ENCODE results near the gene FANCI.

Gene FANCI

GRCh38 chr15:89243691-89244573, at the start of gene FANCI:
Gene FANCI (plus strand): TSS chr15:89243979. CDS start chr15:89247648, 3,669 bp downstream.
- DNase-seq (ENCODE audit: low read depth): peak; percentile 94

- DNase-seq (ENCODE audit: low read depth): no peak
These were observed 49.2 kb upstream of the FANCI start for GRCh38 chr15:89194608-89195007.

DNA sequence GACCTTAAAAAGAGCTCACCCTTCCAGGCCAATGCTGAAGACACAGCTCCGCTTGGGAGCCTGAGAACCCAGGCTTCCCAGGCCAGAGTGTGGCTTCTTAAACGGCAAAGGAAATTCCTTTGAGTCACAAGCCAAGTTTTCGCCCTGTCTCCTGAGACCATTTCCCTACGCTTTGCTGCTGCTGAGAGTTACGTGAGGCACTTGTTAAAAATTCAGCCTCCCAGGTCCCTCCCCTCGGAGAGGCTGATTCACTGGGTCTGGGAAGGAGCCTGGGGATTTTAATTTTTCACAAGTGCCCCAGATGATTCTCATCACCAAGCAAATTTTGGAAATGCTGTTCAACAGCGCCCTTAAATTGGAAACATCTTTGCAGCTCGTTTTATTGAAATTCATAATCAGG, 47.9 kb upstream of the FANCI start:
- no peak for DNase-seq (ENCODE audit: low read depth)

GRCh38 chr15:89196241-89196640, 47.5 kb upstream of the FANCI start:
- no peak for DNase-seq (ENCODE audit: low read depth)

- DNase-seq (ENCODE audit: low read depth): no peak
These were observed 46.8 kb upstream of the FANCI start for GRCh38 chr15:89196994-89197393.

GRCh38 chr15:89197503-89197971, 46.2 kb upstream of the FANCI start:
- no peak for DNase-seq (ENCODE audit: low read depth)

DNA sequence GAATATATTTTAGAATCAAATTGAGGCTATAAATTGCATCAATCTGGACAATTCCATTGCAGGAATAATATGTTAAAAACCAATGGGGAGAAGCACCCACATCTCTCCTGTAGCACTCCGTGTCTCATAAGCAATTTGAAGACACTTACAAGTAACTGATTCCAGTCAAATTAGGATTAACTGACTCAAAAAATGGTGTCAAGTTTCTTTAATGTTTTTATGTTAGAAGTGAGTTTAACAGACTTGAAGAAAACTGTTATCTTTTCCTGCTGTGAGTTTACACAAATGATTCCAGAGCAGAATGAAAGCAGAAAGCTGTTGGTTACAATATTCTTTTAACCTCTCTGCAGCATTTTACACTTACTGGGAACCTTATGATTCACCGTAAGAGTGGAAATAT, 45.6 kb upstream of the FANCI start:
- DNase-seq (ENCODE audit: low read depth): no peak

DNA sequence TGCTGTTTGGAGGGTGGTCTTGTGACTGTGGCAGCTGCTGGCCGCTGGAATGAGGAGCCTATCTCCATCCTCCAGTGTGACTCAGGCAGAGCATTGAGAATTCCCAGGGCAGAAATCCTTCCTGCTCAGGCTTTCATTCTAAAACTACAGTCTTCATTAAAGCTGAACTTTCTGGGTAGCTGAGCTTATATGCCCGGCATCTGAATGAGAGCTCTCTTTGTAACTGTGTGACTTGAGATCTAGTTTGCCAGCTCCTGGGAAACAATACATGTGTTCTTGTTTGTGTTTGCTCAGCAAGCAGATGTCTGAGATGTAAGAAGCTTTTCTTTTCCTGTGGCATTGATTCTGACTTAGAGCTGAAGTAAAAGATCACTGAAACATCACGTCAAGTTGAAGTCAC, 44.8 kb upstream of the FANCI start:
- no peak for DNase-seq (ENCODE audit: low read depth)

- no peak for DNase-seq (ENCODE audit: low read depth)
These were observed 44.0 kb upstream of the FANCI start for GRCh38 chr15:89199746-89200145.

GRCh38 chr15:89200182-89200581, 43.6 kb upstream of the FANCI start:
- DNase-seq (ENCODE audit: low read depth): no peak

GRCh38 chr15:89201465-89202005, 42.2 kb upstream of the FANCI start:
- DNase-seq (ENCODE audit: low read depth): no peak

DNA sequence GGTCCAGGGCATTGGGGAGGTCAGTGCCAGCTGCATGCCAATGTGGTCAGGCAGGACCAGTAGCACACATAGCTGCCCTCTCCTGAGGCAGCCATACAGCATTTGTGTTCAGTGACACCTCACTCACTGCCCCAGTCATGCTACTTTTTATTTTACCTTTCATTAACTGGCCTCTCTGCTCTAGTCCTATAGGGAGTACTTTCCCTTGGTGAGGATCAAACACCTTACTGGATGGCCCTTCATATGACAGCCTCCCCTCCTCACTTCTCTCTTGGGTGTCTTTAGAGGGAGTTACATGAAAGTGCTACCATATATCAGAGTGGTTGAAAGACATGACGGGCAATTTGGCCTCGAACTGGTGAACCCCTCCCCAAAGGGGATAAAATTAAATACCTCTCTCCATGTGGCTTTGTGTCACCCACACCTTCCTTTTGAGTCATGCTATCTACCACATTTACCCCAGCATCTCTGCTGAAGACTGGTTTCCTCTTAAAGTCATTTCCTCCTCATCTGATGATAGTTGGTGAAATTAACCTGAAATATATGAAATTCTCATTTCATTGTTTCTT, 40.0 kb upstream of the FANCI start:
- no peak for DNase-seq (ENCODE audit: low read depth)

DNA sequence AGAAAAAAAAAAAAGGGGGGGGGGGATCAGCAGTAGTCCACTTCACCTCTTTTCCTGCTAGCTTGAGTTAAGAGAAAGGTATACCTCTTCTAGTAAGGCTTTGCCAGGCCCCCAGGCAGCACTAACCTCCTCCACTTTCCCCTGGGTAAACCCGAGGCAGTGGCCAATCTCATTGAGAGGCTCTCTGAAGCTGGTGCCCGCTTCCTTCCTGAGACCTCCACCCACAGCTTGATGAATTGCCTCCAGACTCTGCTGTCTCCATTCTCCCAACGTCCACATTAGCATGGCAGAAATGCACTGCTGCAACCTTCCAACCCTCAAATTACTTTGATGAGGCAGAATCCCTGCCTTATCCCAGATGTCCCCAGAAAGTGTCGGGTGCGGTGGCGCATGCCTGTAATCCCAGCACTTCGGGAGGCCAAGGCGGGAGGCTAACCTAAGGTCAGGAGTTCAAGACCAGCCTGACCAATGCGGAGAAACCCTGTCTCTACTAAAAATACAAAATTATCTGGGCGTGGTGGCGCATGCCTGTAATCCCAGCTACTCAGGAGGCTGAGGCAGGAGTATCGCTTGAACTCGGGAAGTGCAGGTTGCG, 37.7 kb upstream of the FANCI start:
- no peak for DNase-seq (ENCODE audit: low read depth)

DNA sequence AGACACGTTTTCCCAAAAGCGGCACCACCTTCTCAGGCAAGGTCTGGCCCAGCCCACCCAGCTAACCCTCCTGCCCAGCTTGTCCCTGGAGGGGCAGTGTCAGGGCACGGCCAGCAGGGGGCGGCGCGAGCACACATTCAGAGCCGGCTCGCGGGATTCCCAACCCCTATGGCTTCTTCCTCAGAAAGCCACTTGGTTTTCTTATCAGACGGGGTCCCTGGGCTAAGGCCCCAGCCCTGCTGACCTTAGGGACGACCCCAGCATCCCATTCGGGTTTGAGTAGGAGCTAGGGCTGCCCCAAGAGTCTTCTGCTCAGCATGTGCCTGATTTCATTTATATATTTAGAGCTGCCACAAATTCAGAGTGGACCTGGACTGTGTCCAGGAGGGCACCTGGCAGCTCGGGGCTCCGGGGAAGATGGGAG, 36.9 kb upstream of the FANCI start:
- peak; percentile 52 for DNase-seq (ENCODE audit: low read depth)

GRCh38 chr15:89208256-89208655, 35.5 kb upstream of the FANCI start:
- DNase-seq (ENCODE audit: low read depth): no peak

DNA sequence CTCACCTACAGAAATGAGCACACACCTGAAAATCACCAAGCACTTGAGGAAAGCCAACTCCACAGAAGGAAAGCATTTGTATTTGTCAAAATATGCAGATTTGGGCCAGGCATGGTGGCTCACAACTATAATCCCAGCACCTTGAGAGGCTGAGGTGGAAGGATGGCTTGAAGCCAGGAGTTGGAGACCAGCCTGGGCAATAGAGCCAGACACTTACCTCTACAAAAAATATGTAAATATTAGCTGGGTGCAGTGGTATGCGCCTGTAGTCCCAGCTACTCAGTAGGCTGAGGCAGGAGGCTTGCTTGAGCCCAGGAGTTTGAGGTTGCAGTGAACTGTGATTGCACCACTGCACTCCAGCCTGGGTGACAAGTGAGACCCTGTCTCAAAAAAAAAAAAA, 34.7 kb upstream of the FANCI start:
- no peak for DNase-seq (ENCODE audit: low read depth)

DNA sequence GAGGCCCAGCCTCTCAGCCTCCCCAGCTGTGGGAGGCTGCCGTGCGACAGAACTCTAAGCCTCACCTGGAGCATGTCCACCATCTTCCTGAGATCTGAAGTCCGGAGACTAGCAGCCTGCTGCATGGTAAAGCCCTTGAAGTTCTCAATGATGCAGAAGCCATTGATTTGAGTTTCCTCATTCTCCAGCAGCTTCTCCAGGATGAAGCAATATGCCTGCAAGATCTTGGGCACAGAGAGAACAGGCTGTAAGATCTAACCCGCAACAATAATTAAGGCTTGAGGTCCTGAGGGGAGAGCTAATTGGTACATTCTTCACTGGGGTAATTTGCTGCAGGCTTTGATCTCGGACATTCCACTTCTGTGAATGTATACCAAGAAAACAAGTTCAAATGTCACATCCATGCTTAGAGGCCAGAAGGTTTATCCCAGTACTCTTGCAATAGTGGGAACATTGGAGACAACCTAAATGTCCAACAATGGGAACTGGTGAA, 32.1 kb upstream of the FANCI start:
- DNase-seq (ENCODE audit: low read depth): no peak

GRCh38 chr15:89215627-89216026, 28.2 kb upstream of the FANCI start:
- DNase-seq (ENCODE audit: low read depth): no peak

- no peak for DNase-seq (ENCODE audit: low read depth)
These were observed 26.7 kb upstream of the FANCI start for GRCh38 chr15:89217031-89217430.

- DNase-seq (ENCODE audit: low read depth): no peak
These were observed 25.9 kb upstream of the FANCI start for GRCh38 chr15:89217686-89218376.

- DNase-seq (ENCODE audit: low read depth): no peak
These were observed 25.2 kb upstream of the FANCI start for GRCh38 chr15:89218531-89218930.

DNA sequence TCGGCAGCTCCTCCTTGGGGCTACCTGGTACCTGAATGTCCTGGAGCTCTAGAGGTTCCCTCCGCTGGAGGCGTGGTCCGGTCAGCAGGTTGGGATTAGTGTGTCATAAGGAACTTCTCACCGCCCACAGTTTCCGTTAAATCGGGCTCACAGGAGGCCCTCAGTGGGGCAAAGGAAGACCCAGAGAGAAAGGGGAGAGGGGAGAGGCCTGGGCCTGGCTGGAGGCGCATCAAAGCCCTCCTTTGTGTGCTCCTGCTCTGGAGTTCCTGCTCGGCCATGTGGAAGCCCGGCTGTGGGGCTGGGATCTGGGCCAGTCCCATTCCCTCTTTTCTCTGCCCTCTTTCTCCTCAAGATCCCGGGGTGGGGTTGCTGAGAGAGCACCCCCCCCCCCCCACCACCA, 22.2 kb upstream of the FANCI start, which contains the start of gene RLBP1:
TSS of gene RLBP1 (minus strand) at position 37 of the 400 bp plus-strand sequence. CDS start 2,604 bp downstream, outside the sequence.
- no peak for DNase-seq (ENCODE audit: low read depth)

Data from activated T-helper 1 cell treated with Interleukin-2 at 50 U/mL for 16 hours (primary cell).